Pancreas (tissue), 10 donors: Measurements from ENCODE around the gene RETREG1. TPM values are rescaled to one million over a fixed set of nuclear protein-coding genes. Genes with fewer than 3 reads are reported as not detected.

Experiments used
- ATAC-seq, 4 donors: fragments of 200-7000 bp; cut with Tn5 transposase; one replicate each; pipeline versions ENCODE4 v1.8.0 to v1.9.1; 2020; ENCODE audit warnings: mild to moderate bottlenecking in 4 of 4, moderate library complexity in 4 of 4
- DNase-seq, 6 donors: peaks; one replicate each; pipeline ENCODE4 v3.0.0-alpha.2; 2020
- FAIRE-seq: peaks from 2 replicates; lab custom pipeline; 2012; peaks lifted over from hg19 to GRCh38; lab: Jason Lieb, UNC
- H3K27ac ChIP-seq, 4 donors: fragments of 200-600 bp; sonication (generic); 1 replicate in 3 of 4; 2 replicates in 1 of 4; pipeline versions ENCODE4 v1.5.0 to v1.8.0; 2020
- H3K27me3 ChIP-seq, 4 donors: fragments of 200-600 bp; one replicate each; pipeline ENCODE4 v1.8.0; 2021
- H3K36me3 ChIP-seq, 3 donors: fragments of 200-600 bp; sonication (generic) in 1 of 3; one replicate each; pipeline versions ENCODE4 v1.5.0 to v1.8.0; 2020 to 2021
- H3K4me1 ChIP-seq, 3 donors: fragments of 200-600 bp; one replicate each; pipeline ENCODE4 v1.8.0; 2021
- H3K4me3 ChIP-seq, 4 donors: fragments of 200-600 bp; sonication (generic) in 2 of 4; one replicate each; pipeline versions ENCODE4 v1.5.0 to v1.8.0; 2020 to 2021
- H3K9me3 ChIP-seq, 4 donors: fragments of 200-600 bp; one replicate each; pipeline ENCODE4 v1.8.0; 2021
- CTCF ChIP-seq, 4 donors: fragments of 200-600 bp; sonication (generic) in 3 of 4; IDR thresholded peaks; one replicate each; pipeline versions ENCODE4 v1.5.0 to v1.8.0; 2021; ENCODE audit warnings: antibody characterized with exemption in 4 of 4
- WGBS, 2 donors: extraction: QIAGEN DNeasy Blood & Tissue Kit; methylation state at CpG; one replicate each; pipeline ENCODE4 v1.1.7; 2013; 5-methylcytosine and 5-hydroxymethylcytosine counted together
- intact Hi-C, 3 donors: fragments of 100-400 bp; cut with DNase I; formaldehyde crosslinking; loops; one replicate each; pipeline versions ENCODE4 v1.11.1 to v1.14.2; 2022
- polyA plus RNA-seq, 2 donors: library from polyadenylated mRNA; stranded (reverse); fragments of 200-250 nt; gene quantifications; one replicate each; pipeline ENCODE4 v1.2.3, GENCODE V29; 2013
- total RNA-seq, 6 donors: library from RNA; stranded (reverse); fragmentation: NEBNext Ultra II Directional in 4 of 6; extraction: Animal tissue kit (Norgen Biotek cat#: 25700) in 4 of 6; gene quantifications; one replicate each; pipeline versions ENCODE4 v1.2.1 to v1.2.4, GENCODE V29; 2021 to 2023
- donor health status: healthy with polysubstance abuse.
- donor health status: DM: no; HTN: no; CAD: no; lungs with moderate emphysema.
- donor health status: DM: no; HTN: no; CAD: no.
- donor health status: control.
- donor health status: control.
- donor health status: Bipolar disorder and iron deficiency.
- donor health status: DM: yes; HTN: yes; CAD: no.
- donor health status: DM: no; HTN: no; CAD: no.
- donor health status: DM: no; HTN: no; CAD: no.
- donor health status: DM: yes; HTN: yes; CAD: no.

Gene RETREG1
- total and polyA plus RNA-seq, 8 donors, result 5.3 to 22.6 (median 15.5) TPM

- peak overlapping the region in 2 of 4 donors; percentile 19 to 34 for H3K4me3 ChIP-seq
- no peaks in the 10 kb centered on the region for H3K36me3 ChIP-seq
- FAIRE-seq (no peak), ATAC-seq (peak in 3 of 4 donors; percentile 3 to 7 (median 5)), DNase-seq (peak in 3 of 6 donors; percentile 26 to 61 (median 47))
- intact Hi-C loops, result no loop called here
- H3K27me3 ChIP-seq, result no peaks in the 10 kb centered on the region
- 47 to 69% methylated on average over 17 of the region's 17 CpGs for WGBS, 2 donors
- peak overlapping the region; percentile 57 to 95 (median 84) for H3K27ac ChIP-seq
- H3K4me1 ChIP-seq, result peaks cover 8 to 22% (median 11%) of the 10 kb centered on the region in 3 donors
- no peaks in the 10 kb centered on the region for H3K9me3 ChIP-seq
- TF ChIP-seq CTCF (IDR thresholded peaks at IDR 0.05), result no peak
Observed at GRCh38 chr5:16505140-16505891, 111.5 kb downstream of the RETREG1 start.

- DNase-seq (peak in 1 of 6 donors; percentile 19), ATAC-seq (peak in 1 of 4 donors; percentile 3), FAIRE-seq (no peak)
- Histone ChIP-seq H3K4me1 (peaks cover 8 to 22% (median 11%) of the 10 kb centered on the region in 3 donors), H3K4me3 (peak overlapping the region in 2 of 4 donors; percentile 19 to 34), H3K27ac (peak overlapping the region; percentile 57 to 95 (median 84)), H3K9me3 (no peaks in the 10 kb centered on the region), H3K27me3 (no peaks in the 10 kb centered on the region), H3K36me3 (no peaks in the 10 kb centered on the region)
- intact Hi-C loops, result no loop called here
- WGBS, 2 donors, result 48 to 62% methylated on average over 10 of the region's 10 CpGs
- no peak for TF ChIP-seq CTCF (IDR thresholded peaks at IDR 0.05)
Observed at GRCh38 chr5:16504571-16504970, 112.2 kb downstream of the RETREG1 start.

GRCh38 chr5:16502866-16503265 lies 113.9 kb downstream of the RETREG1 start:
- H3K4me1 ChIP-seq, result peaks cover 8 to 16% (median 11%) of the 10 kb centered on the region in 3 donors
- H3K36me3 ChIP-seq, result no peaks in the 10 kb centered on the region
- FAIRE-seq (no peak), ATAC-seq (peak; percentile 55 to 66 (median 60)), DNase-seq (peak in 3 of 6 donors; percentile 33 to 57 (median 38))
- no peak overlapping the region for H3K4me3 ChIP-seq
- intact Hi-C loops, result no loop called here
- no peak for TF ChIP-seq CTCF (IDR thresholded peaks at IDR 0.05)
- WGBS, 2 donors, result 29 to 35% methylated on average over 3 of the region's 3 CpGs
- no peaks in the 10 kb centered on the region for H3K27me3 ChIP-seq
- H3K27ac ChIP-seq, result peak overlapping the region in 3 of 4 donors; percentile 52 to 95 (median 92)
- no peaks in the 10 kb centered on the region for H3K9me3 ChIP-seq

DNA sequence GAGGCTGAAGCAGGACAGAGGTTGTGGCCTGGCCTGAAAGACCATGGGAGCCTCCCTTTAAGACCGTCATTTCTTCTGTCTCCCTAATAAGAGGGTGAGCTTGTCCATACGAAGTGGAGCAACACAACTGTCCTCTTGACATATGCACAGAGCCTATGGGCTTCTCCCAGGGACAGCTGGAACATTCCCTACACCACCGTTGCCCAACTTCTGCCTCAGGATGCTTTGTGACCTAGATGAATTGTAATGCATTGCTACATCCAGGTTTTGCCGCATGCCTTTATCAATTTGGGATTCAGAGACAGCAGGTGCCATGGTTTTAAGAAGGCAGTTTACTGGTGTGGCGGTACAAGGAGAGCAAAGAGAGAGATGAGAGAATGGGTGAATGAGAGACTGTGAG lies 116.8 kb downstream of the RETREG1 start:
- FAIRE-seq (no peak), ATAC-seq (no peak), DNase-seq (no peak)
- H3K4me1 ChIP-seq, result peaks cover 7 to 16% (median 8%) of the 10 kb centered on the region in 3 donors
- H3K27me3 ChIP-seq, result no peaks in the 10 kb centered on the region
- 84 to 88% methylated on average over 5 of the region's 5 CpGs for WGBS, 2 donors
- no peaks in the 10 kb centered on the region for H3K36me3 ChIP-seq
- no peak overlapping the region for H3K4me3 ChIP-seq
- TF ChIP-seq CTCF (IDR thresholded peaks at IDR 0.05), result no peak
- no peak overlapping the region for H3K27ac ChIP-seq
- H3K9me3 ChIP-seq, result no peaks in the 10 kb centered on the region
- intact Hi-C loops, result no loop called here

DNA sequence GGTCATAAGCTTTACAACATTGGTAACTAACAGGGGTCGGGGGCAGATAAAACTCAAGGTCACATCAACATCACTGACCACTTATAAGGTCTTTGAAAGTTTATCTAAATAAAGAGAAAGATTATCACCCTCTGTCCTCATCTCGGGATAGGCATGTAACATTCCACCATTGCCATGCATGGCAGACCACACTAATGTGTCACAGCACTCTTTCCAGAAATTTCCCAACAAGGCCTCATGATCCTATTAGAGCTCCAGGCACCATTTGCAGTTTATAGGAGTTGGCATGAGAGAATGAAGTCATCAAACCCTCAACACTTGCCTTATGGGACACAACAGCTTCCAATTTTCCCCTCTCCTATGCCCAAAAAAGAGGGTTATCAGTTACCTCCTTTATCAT lies 119.3 kb downstream of the RETREG1 start:
- no peak for ATAC-seq
- peaks cover 7 to 11% (median 10%) of the 10 kb centered on the region in 3 donors for H3K4me1 ChIP-seq
- no peaks in the 10 kb centered on the region for H3K27me3 ChIP-seq
- 27 to 32% methylated on average over 2 of the region's 2 CpGs for WGBS, 2 donors
- intact Hi-C loops, result loop anchor here in 1 of 3 donors (10.0 kb wide), 1 partner anchor 47 kb away; no protein-coding TSS in a partner anchor
- no peak overlapping the region for H3K27ac ChIP-seq
- TF ChIP-seq CTCF (IDR thresholded peaks at IDR 0.05), result no peak
- no peaks in the 10 kb centered on the region for H3K9me3 ChIP-seq
- no peak overlapping the region for H3K4me3 ChIP-seq
- H3K36me3 ChIP-seq, result no peaks in the 10 kb centered on the region
- no peak for FAIRE-seq
- DNase-seq, result no peak
